Type B pancreatic cell (in vitro differentiated cells): ENCODE data around the gene RASL10A. TPM values are rescaled to one million over a fixed set of nuclear protein-coding genes. Genes with fewer than 3 reads are reported as not detected.
A peak's percentile ranks its signal among the peaks of the same experiment; 100 is the strongest.

Experiments
- DNase-seq: peaks from one replicate; pipeline ENCODE4 v3.0.0; 2021; ENCODE audit warnings: mixed read lengths; ENCODE audit not compliant: unreplicated experiment; ENCODE audit errors: extremely low spot score
- H3K27ac Mint-ChIP-seq: 2 replicates; pipeline ENCODE4 v1.8.0; 2021; ENCODE audit warnings: mild to moderate bottlenecking, mixed read lengths
- H3K27me3 Mint-ChIP-seq: 2 replicates; pipeline ENCODE4 v1.8.0; 2021; ENCODE audit warnings: mixed read lengths
- H3K36me3 Mint-ChIP-seq: 2 replicates; pipeline ENCODE4 v1.8.0; 2021; ENCODE audit warnings: mixed read lengths
- H3K4me1 Mint-ChIP-seq: one replicate; pipeline ENCODE4 v1.8.0; 2021; ENCODE audit warnings: mixed read lengths; ENCODE audit not compliant: unreplicated experiment
- H3K4me3 Mint-ChIP-seq: 2 replicates; pipeline ENCODE4 v1.8.0; 2021; ENCODE audit warnings: mild to moderate bottlenecking, mixed read lengths
- H3K9me3 Mint-ChIP-seq: 2 replicates; pipeline ENCODE4 v1.8.0; 2021; ENCODE audit warnings: mixed read lengths
- total RNA-seq: library from RNA; stranded (reverse); gene quantifications from 2 replicates; pipeline ENCODE4 v1.2.1, GENCODE V29; 2021; ENCODE audit warnings: low replicate concordance
- TF ChIP-seq, protein P1 (sequence below): fragments of 200-600 bp; sonication (generic); conservative IDR thresholded peaks from 2 replicates; pipeline ENCODE4 v1.5.0; 2021; ENCODE audit warnings: antibody characterized with exemption, mild to moderate bottlenecking

The RASL10A gene
- total RNA-seq, 1 donor from 2014 or later: 1.5 TPM

DNA sequence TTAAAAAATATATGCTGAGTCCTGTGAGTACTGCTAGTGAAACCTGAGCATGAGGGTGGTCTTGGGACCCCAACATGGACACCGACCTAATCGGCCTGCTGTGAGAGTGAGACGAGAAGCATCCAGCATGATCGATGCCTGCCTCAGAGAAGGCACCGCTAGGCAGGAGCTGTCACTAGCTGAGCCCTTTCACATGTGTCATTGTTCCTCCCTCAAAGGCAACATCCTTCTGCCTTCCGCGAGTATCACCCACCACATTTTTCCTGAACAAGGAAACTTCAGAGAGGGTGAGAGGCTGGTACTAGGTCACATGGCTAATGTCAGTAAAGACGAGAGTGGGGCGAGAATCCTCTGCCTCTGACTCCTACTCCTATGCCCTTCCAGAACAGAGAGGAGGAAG, 37.3 kb upstream of the RASL10A start:
- Mint-ChIP-seq H3K4me3 (no peak overlapping the region), H3K36me3 (peaks cover 17% of the 10 kb centered on the region), H3K9me3 (no peaks in the 10 kb centered on the region)

DNA sequence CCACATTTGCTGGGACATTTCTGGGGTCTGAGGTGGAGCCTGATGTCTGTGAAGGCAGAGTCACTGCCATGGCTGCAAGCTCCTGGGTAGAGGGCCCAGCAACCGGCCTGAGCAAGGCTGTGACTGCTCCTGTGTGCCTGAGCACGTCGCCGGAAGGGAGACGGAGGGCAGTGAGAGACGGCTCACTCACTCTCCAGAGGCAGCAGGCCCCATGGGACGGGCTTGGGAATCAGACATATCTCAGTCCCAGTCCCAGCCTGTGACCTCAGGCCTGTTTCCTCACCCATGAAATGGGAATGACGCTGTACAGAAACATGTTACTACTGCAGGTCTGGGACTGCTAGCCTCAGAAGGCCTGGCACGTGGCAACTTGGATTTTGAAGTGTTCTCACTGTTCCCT, 36.4 kb upstream of the RASL10A start:
- H3K4me1 Mint-ChIP-seq: no peaks in the 10 kb centered on the region
- TF ChIP-seq, protein P1, sequence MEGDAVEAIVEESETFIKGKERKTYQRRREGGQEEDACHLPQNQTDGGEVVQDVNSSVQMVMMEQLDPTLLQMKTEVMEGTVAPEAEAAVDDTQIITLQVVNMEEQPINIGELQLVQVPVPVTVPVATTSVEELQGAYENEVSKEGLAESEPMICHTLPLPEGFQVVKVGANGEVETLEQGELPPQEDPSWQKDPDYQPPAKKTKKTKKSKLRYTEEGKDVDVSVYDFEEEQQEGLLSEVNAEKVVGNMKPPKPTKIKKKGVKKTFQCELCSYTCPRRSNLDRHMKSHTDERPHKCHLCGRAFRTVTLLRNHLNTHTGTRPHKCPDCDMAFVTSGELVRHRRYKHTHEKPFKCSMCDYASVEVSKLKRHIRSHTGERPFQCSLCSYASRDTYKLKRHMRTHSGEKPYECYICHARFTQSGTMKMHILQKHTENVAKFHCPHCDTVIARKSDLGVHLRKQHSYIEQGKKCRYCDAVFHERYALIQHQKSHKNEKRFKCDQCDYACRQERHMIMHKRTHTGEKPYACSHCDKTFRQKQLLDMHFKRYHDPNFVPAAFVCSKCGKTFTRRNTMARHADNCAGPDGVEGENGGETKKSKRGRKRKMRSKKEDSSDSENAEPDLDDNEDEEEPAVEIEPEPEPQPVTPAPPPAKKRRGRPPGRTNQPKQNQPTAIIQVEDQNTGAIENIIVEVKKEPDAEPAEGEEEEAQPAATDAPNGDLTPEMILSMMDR: no peak
- peaks cover 17% of the 10 kb centered on the region for H3K36me3 Mint-ChIP-seq
- H3K27me3 Mint-ChIP-seq: no peaks in the 10 kb centered on the region
- no peaks in the 10 kb centered on the region for H3K9me3 Mint-ChIP-seq
- H3K27ac Mint-ChIP-seq: no peak overlapping the region
- no peak for DNase-seq
- H3K4me3 Mint-ChIP-seq: no peak overlapping the region

More for the DNA sequence above, 37.3 kb upstream of the RASL10A start:
- TF ChIP-seq, protein P1: no peak
- Mint-ChIP-seq H3K27ac (peak overlapping the region; percentile 4), H3K27me3 (no peaks in the 10 kb centered on the region), H3K4me1 (no peaks in the 10 kb centered on the region)
- no peak for DNase-seq

DNA sequence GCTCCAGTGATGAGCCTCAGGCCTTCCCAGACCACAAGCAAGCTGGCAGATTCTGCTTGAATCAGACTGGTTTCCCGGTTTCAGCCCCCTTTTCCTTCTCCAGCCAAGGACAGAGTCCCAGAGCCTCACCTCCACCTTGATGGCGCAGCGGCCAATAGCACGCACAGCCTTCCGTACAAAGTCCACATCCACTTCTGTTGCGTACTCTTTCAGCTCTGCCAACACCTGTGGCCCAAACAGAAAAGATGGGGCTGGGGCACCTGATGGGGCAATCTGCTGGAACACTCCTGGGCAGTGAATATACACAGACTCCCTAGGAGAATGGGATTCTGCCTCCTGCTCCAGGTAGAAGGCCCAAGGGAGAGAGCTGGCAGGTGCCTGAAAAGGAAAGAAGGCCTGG, 35.5 kb upstream of the RASL10A start:
- Mint-ChIP-seq H3K4me1 (peaks cover 5% of the 10 kb centered on the region), H3K27me3 (no peaks in the 10 kb centered on the region), H3K4me3 (no peak overlapping the region), H3K36me3 (peaks cover 22% of the 10 kb centered on the region), H3K27ac (no peak overlapping the region), H3K9me3 (no peaks in the 10 kb centered on the region)
- TF ChIP-seq, protein P1: no peak
- DNase-seq: no peak

DNA sequence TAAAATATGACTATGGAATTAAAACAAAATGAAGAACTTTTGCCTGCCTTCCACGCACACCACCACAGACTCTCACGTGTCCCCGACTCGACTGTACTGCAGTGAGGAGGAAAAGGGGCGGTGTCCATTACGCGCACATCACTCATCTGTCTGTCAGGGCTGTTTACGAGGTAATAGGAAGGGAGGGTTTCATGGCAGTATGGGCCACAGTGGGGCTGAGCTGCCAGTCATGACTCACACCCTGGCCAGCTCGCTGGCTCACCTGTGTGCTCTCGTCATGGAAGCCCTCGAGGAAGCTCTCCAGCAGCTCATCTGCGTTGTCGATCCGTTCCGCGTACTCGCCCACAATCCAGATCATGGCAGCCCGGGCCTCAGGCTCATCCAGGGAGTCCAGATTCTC, 33.5 kb upstream of the RASL10A start:
- Mint-ChIP-seq H3K36me3 (peaks cover 20% of the 10 kb centered on the region), H3K27ac (no peak overlapping the region), H3K27me3 (no peaks in the 10 kb centered on the region), H3K4me1 (peaks cover 8% of the 10 kb centered on the region), H3K9me3 (no peaks in the 10 kb centered on the region), H3K4me3 (no peak overlapping the region)
- TF ChIP-seq, protein P1: no peak
- DNase-seq: no peak

DNA sequence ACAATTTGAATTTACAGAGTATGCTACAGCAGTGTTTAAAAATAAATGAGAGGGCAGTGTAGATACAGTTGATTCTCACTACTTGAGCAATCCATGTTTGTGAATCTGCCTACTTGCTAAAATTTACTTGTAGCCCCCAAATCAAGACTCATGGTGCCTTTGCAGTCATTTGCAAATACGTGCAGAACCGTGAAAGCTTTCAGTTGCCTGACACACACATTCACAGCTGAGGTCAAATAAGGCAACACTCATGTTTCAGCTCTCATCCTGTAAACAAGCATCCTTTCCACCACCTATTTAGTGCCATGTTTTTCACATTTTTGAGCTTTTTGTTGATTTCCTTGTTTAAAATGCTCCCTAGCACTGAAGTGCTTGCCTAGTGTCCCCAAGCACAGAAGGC, 32.5 kb upstream of the RASL10A start:
- no peak overlapping the region for H3K4me3 Mint-ChIP-seq
- no peak overlapping the region for H3K27ac Mint-ChIP-seq
- peaks cover 15% of the 10 kb centered on the region for H3K4me1 Mint-ChIP-seq
- H3K9me3 Mint-ChIP-seq: no peaks in the 10 kb centered on the region
- DNase-seq: no peak
- H3K36me3 Mint-ChIP-seq: peaks cover 20% of the 10 kb centered on the region
- no peaks in the 10 kb centered on the region for H3K27me3 Mint-ChIP-seq
- TF ChIP-seq, protein P1: no peak

DNA sequence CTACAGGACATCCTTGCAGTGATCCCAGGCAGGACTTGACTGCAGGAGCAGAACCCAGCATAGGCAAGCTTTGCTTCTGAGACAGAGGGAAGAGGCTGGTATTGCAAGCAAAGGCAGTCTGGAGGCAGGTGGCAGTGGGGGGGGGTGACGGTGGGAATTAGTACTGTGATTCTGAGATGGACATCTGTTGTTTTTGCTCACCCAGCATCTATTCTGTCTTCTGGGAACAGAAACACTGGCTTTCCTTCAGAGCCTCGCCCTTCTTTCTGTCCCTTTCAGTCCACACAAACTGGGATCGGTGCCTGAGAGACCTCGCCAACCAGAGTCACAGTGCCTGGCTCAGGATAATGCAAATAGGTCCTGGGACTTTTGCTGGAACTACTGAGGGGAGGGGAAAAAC, 31.2 kb upstream of the RASL10A start:
- Mint-ChIP-seq H3K27ac (no peak overlapping the region), H3K9me3 (no peaks in the 10 kb centered on the region), H3K4me3 (no peak overlapping the region), H3K27me3 (no peaks in the 10 kb centered on the region), H3K36me3 (peaks cover 23% of the 10 kb centered on the region), H3K4me1 (peaks cover 20% of the 10 kb centered on the region)
- DNase-seq: no peak
- TF ChIP-seq, protein P1: no peak
